Fibroblast of lung (primary cell): ENCODE results near the gene MNT. TPM values are rescaled to one million over a fixed set of nuclear protein-coding genes. Genes with fewer than 3 reads are reported as not detected.

Experiments used
- DNase-seq, 2 donors: peaks; one replicate each; pipeline versions ENCODE4 v3.0.0 to v3.0.0-alpha.2; 2010; ENCODE audit warnings: low read depth in 2 of 2
- H2AFZ ChIP-seq: 2 replicates; pipeline ENCODE4 v1.5.1; 2012; ENCODE audit warnings: low read length, control low read depth, inconsistent platforms
- H3K27ac ChIP-seq: 2 replicates; pipeline ENCODE4 v1.5.1; 2011; ENCODE audit warnings: low read length, control low read depth; ENCODE audit not compliant: insufficient read depth
- H3K27me3 ChIP-seq: 2 replicates; pipeline ENCODE4 v1.5.1; 2011; ENCODE audit warnings: mild to moderate bottlenecking, low read length; ENCODE audit not compliant: control insufficient read depth, insufficient read depth
- H3K36me3 ChIP-seq: 2 replicates; pipeline ENCODE4 v1.5.1; 2011; ENCODE audit warnings: low read length; ENCODE audit not compliant: control insufficient read depth, insufficient read depth
- H3K4me1 ChIP-seq: 2 replicates; pipeline ENCODE4 v1.5.1; 2011; ENCODE audit warnings: low read length; ENCODE audit not compliant: control insufficient read depth, insufficient read depth; ENCODE audit errors: extremely low read depth
- H3K4me2 ChIP-seq: 2 replicates; pipeline ENCODE4 v1.5.1; 2011; ENCODE audit warnings: low read length, control low read depth; ENCODE audit not compliant: insufficient read depth; ENCODE audit errors: extremely low read depth
- H3K4me3 ChIP-seq, 4 experiments: fragments of 200-600 bp in 1 of 4; sonication (generic) in 1 of 4; replicated peaks in 1 of 4; 2 replicates each; pipeline ENCODE4 v1.5.1; 2011 to 2016; ENCODE audit warnings: low read length in 4 of 4, low read depth in 3 of 4, mild to moderate bottlenecking in 3 of 4, control low read depth in 2 of 4, inconsistent platforms in 1 of 4, mixed read lengths in 1 of 4; ENCODE audit not compliant: insufficient read depth in 1 of 4; ENCODE audit errors: control extremely low read depth in 1 of 4
- H3K79me2 ChIP-seq: 2 replicates; pipeline ENCODE4 v1.5.1; 2012; ENCODE audit warnings: mild to moderate bottlenecking, low read length, inconsistent platforms; ENCODE audit not compliant: control insufficient read depth, insufficient read depth
- H3K9ac ChIP-seq: 2 replicates; pipeline ENCODE4 v1.5.1; 2011; ENCODE audit warnings: mild to moderate bottlenecking, low read length, control low read depth; ENCODE audit not compliant: insufficient read depth
- H3K9me3 ChIP-seq: 2 replicates; pipeline ENCODE4 v1.5.1; 2012; ENCODE audit warnings: low read depth, low read length; ENCODE audit not compliant: control insufficient read depth, insufficient read depth
- H4K20me1 ChIP-seq: 2 replicates; pipeline ENCODE4 v1.5.1; 2011; ENCODE audit warnings: low read length; ENCODE audit not compliant: control insufficient read depth, insufficient read depth; ENCODE audit errors: extremely low read depth
- EZH2 ChIP-seq: IDR thresholded peaks from 2 replicates; pipeline ENCODE4 v1.5.1; 2012; ENCODE audit warnings: low read length, control low read depth, mild to moderate bottlenecking; ENCODE audit errors: missing control alignments
- polyA plus RNA-seq, 2 donors: library from polyadenylated mRNA; depleted of rRNA in 1 of 2; stranded (reverse) in 1 of 2; unstranded in 1 of 2; fragments of >200 nt; gene quantifications; 2 replicates each; pipeline ENCODE4 v1.2.1, GENCODE V29; 2011 to 2012; ENCODE audit warnings: missing spikeins in 1 of 2
- total RNA-seq: library from RNA; depleted of rRNA; stranded (reverse); fragments of >200 nt; gene quantifications from 2 replicates; pipeline ENCODE4 v1.2.1, GENCODE V29; 2014
- TF ChIP-seq, protein P1 (sequence below), 2 donors: IDR thresholded peaks in 1 of 2; conservative IDR thresholded peaks in 1 of 2; 1 replicate in 1 of 2; 2 replicates in 1 of 2; pipeline ENCODE4 v1.5.1; 2011 to 2012; ENCODE audit warnings: low read length in 2 of 2, control low read depth in 1 of 2, inconsistent platforms in 1 of 2, low read depth in 1 of 2, mild to moderate bottlenecking in 1 of 2

Gene MNT
- total and polyA plus RNA-seq, 2 donors (not counting 1 experiment from before 2014, with no cell fraction given) = 1.7 to 8.4 TPM

DNA sequence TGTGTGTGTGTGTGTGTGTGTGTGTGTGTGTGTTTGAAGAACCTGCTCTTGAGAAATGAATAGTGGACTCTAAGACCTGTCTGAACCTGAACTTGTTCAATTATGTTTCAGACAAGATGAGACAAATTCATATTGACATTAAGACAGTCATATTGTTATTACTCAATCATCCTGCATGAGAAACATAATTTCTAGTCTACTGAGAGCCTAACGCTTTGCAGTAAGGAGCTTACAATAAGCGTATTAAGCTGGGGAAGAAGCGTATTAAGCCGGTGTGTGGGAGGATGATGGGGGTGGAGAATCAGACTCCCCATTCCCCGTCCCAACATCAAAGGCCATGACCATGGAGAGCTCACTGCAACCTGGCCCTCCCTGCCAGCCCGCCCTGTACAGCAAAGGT is 22.4 kb upstream of the MNT start:
- H4K20me1 ChIP-seq = no peaks in the 10 kb centered on the region
- H3K4me2 ChIP-seq = no peak overlapping the region
- H3K36me3 ChIP-seq = peaks cover 3% of the 10 kb centered on the region
- DNase-seq = no peak
- H3K27ac ChIP-seq = no peak overlapping the region
- no peak for TF ChIP-seq EZH2
- TF ChIP-seq, protein P1, sequence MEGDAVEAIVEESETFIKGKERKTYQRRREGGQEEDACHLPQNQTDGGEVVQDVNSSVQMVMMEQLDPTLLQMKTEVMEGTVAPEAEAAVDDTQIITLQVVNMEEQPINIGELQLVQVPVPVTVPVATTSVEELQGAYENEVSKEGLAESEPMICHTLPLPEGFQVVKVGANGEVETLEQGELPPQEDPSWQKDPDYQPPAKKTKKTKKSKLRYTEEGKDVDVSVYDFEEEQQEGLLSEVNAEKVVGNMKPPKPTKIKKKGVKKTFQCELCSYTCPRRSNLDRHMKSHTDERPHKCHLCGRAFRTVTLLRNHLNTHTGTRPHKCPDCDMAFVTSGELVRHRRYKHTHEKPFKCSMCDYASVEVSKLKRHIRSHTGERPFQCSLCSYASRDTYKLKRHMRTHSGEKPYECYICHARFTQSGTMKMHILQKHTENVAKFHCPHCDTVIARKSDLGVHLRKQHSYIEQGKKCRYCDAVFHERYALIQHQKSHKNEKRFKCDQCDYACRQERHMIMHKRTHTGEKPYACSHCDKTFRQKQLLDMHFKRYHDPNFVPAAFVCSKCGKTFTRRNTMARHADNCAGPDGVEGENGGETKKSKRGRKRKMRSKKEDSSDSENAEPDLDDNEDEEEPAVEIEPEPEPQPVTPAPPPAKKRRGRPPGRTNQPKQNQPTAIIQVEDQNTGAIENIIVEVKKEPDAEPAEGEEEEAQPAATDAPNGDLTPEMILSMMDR (conservative IDR thresholded peaks at IDR 0.05 in 1 of 2, IDR thresholded peaks at IDR 0.05 in 1 of 2; ENCODE audit: low read depth in 1 of 2, low read length in 2 of 2) = no peak
- no peak overlapping the region for H3K9ac ChIP-seq
- peaks cover 11% of the 10 kb centered on the region for H3K4me1 ChIP-seq
- H3K9me3 ChIP-seq = no peaks in the 10 kb centered on the region
- no peaks in the 10 kb centered on the region for H3K27me3 ChIP-seq
- H3K4me3 ChIP-seq = no peak overlapping the region
- H3K79me2 ChIP-seq = no peaks in the 10 kb centered on the region
- no peak overlapping the region for H2AFZ ChIP-seq

DNA sequence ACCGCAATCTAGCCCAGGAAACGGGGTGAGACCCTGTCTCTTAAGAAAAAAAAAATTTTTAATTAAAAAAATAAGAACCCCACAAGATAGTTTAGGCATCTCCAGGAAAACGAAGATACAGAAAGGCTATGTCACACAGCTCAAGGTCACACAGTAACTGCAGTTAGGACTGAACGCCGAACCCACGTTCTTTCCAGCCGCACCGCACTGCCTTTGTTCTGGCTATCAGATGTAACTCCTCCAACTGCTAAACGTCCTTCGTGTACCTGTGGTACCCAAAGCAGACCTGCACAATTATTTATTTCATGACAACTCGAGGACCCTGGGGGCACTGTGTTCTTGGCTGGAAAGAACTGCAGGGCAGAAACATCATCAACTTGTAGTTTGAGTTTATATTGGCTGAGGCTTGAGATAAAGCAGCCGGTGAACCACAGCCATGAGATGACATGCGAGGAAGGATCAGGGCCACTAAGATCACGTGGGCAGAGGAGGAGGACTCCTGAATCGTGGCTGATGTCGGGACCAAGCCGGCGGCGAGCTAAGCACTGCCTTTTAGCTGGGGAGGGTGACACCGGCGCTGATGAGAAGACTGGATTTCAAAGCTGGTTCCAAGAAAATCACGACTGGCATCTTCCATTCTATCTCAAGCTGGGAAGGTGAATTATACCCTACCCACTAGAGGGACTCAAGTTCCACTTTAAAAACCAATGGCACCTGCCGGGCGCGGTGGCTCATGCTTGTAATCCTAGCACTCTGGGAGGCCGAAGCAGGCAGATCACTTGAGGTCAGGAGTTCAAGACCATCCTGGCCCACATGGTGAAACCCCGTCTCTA is 20.7 kb upstream of the MNT start:
- Histone ChIP-seq H2AFZ (no peak overlapping the region), H4K20me1 (no peaks in the 10 kb centered on the region), H3K79me2 (no peaks in the 10 kb centered on the region), H3K4me3 (no peak overlapping the region), H3K27me3 (no peaks in the 10 kb centered on the region), H3K4me1 (peaks cover 14% of the 10 kb centered on the region), H3K4me2 (no peak overlapping the region), H3K9ac (no peak overlapping the region), H3K36me3 (peaks cover 3% of the 10 kb centered on the region), H3K27ac (no peak overlapping the region), H3K9me3 (no peaks in the 10 kb centered on the region)
- TF ChIP-seq EZH2 = no peak
- TF ChIP-seq, protein P1 (conservative IDR thresholded peaks at IDR 0.05 in 1 of 2, IDR thresholded peaks at IDR 0.05 in 1 of 2; ENCODE audit: low read depth in 1 of 2, low read length in 2 of 2) = peak; percentile 15 to 37
- peak in 1 of 2 donors; percentile 58 for DNase-seq

DNA sequence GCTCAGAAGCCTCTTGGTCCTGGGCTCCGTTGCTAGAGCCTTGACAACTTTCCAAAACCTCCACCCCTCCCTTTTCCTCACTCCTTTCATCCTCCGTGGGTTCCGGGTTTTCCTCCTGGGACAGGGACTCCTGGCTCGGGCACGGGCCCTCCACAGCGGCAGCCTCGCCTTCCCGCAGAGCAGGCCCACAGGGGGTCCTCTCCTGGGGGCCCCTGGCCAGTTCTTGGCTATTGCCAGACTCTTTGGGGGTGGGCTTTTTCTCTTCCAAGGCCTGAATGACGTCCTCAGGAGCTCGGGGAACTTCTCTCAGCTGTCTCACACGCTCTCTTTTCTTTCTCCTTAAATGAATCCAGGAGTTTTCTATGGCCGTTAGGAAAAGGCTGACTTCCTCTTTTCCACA is 19.3 kb upstream of the MNT start:
- Histone ChIP-seq H3K4me1 (peaks cover 14% of the 10 kb centered on the region), H3K27me3 (no peaks in the 10 kb centered on the region), H3K79me2 (no peaks in the 10 kb centered on the region), H3K27ac (no peak overlapping the region), H3K9me3 (no peaks in the 10 kb centered on the region), H3K36me3 (peaks cover 3% of the 10 kb centered on the region), H3K4me3 (no peak overlapping the region), H3K4me2 (no peak overlapping the region), H4K20me1 (no peaks in the 10 kb centered on the region), H2AFZ (no peak overlapping the region), H3K9ac (no peak overlapping the region)
- TF ChIP-seq EZH2 = no peak
- TF ChIP-seq, protein P1 (conservative IDR thresholded peaks at IDR 0.05 in 1 of 2, IDR thresholded peaks at IDR 0.05 in 1 of 2; ENCODE audit: low read depth in 1 of 2, low read length in 2 of 2) = no peak
- no peak for DNase-seq
